GM12878 (cell line): ENCODE measurements around the gene SPOCK1.

Experiments used
- DPF2 ChIP-seq: fragments of 450-650 bp; IDR thresholded peaks from 2 replicates; pipeline ENCODE4 v1.6.1; 2017; ENCODE audit warnings: mild to moderate bottlenecking
- EP300 ChIP-seq, 2 experiments: fragments of 150-350 bp in 1 of 2; IDR thresholded peaks; 2 replicates each; pipeline ENCODE4 v1.6.1; 2011 to 2012; ENCODE audit warnings: low read depth in 2 of 2, low read length in 2 of 2, borderline replicate concordance in 1 of 2, improper control_type of control experiment in 1 of 2, inconsistent platforms in 1 of 2; ENCODE audit not compliant: control insufficient read depth in 1 of 2
- NR2C2 ChIP-seq: IDR thresholded peaks from 2 replicates; pipeline ENCODE4 v1.6.1; 2011; ENCODE audit warnings: borderline replicate concordance, low read depth; ENCODE audit not compliant: control insufficient read depth, insufficient read length
- STAT1 ChIP-seq: fragments of 450-650 bp; conservative IDR thresholded peaks from 2 replicates; pipeline ENCODE4 v1.6.1; 2014; ENCODE audit warnings: antibody characterized with exemption, mild to moderate bottlenecking
- ZZZ3 ChIP-seq: IDR thresholded peaks from 2 replicates; pipeline ENCODE4 v1.6.1; 2011; ENCODE audit warnings: low read depth; ENCODE audit not compliant: control insufficient read depth, insufficient read length

- TF ChIP-seq EP300 (IDR thresholded peaks at IDR 0.05; ENCODE audit: borderline replicate concordance in 1 of 2, control insufficient read depth in 1 of 2, low read depth in 2 of 2, low read length in 2 of 2) (no peak), DPF2 (no peak), ZZZ3 (no peak), STAT1 (no peak), NR2C2 (no peak)
Measured at GRCh38 chr5:137325721-137326120, 173.4 kb downstream of the SPOCK1 start.
